ENCODE data around the gene PBLD.

Gene PBLD

DNA sequence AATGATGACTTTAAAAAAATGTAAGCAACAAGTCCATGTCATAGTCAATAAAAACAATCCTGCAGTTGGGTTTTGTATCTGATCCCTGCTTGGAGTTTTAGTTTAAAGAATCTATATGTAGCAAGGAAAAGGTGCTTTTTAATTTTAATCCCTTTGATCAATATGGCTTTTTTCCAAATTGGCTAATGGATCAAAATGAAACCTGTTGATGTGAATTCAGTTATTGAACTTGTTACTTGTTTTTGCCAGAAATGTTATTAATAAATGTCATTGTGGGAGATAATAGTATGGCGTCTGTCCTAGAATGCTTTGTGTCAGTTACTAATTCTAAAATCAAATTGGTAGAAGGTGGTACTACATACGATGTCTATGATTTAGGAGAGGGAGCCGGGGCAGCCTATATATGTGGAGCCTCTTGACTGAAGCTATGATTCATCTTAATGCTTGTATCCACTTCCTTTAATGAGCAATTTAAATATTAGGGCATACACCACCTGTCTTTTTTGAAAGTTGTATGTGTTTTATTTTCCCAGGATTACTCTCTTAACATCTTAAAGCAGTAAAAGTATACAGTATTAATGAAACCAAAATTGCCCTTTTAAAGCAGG, 10.3 kb upstream of the PBLD start:
- in situ Hi-C loops (cut with MboI; ENCODE audit: low pct_unique_long_range_greater_than_20kb, low sequenced_read_pairs, unreplicated experiment): no loop called here
- TF ChIP-seq, protein P1, sequence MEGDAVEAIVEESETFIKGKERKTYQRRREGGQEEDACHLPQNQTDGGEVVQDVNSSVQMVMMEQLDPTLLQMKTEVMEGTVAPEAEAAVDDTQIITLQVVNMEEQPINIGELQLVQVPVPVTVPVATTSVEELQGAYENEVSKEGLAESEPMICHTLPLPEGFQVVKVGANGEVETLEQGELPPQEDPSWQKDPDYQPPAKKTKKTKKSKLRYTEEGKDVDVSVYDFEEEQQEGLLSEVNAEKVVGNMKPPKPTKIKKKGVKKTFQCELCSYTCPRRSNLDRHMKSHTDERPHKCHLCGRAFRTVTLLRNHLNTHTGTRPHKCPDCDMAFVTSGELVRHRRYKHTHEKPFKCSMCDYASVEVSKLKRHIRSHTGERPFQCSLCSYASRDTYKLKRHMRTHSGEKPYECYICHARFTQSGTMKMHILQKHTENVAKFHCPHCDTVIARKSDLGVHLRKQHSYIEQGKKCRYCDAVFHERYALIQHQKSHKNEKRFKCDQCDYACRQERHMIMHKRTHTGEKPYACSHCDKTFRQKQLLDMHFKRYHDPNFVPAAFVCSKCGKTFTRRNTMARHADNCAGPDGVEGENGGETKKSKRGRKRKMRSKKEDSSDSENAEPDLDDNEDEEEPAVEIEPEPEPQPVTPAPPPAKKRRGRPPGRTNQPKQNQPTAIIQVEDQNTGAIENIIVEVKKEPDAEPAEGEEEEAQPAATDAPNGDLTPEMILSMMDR (IDR thresholded peaks at IDR 0.05; ENCODE audit: extremely low read depth, insufficient read depth, missing control alignments): no peak
- DNase-seq (ENCODE audit: low spot score): no peak

DNA sequence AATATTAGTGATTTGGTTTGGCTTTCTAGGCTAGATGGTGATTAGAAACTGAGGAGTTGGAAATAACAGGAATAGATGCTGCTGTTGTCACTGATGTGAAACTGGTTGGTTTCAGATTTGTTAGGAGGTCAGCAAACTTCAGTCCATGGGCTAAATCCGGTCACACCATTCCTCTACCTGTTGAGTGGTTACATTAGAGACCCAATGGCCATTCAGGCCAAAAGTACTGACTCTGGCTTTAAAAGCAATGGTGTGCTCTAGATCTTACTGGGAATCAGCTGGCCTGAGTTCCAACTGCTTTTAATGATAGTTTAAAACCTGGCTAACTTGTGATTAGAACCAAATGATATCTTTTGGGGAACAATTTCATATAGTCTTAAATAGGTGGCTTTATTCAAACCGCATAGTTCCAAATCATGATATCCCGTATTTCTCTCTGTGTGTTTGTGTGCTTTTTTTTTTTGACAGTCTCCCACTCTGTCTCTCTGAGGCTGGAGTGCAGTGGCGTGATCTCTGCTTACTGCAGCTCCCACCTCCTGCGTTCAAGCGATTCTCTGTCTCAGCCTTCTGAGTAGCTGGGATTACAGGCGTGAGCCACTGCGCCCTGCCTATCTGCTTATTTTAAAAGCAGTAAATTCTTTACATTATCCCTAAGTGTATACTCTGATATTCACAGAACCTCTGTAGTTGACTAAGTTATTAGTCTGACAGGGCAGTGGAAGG, 7.8 kb upstream of the PBLD start:
- DNase-seq (ENCODE audit: low spot score): no peak
- in situ Hi-C loops (cut with MboI; ENCODE audit: low pct_unique_long_range_greater_than_20kb, low sequenced_read_pairs, unreplicated experiment): no loop called here
- TF ChIP-seq, protein P1 (IDR thresholded peaks at IDR 0.05; ENCODE audit: extremely low read depth, insufficient read depth, missing control alignments): no peak

DNA sequence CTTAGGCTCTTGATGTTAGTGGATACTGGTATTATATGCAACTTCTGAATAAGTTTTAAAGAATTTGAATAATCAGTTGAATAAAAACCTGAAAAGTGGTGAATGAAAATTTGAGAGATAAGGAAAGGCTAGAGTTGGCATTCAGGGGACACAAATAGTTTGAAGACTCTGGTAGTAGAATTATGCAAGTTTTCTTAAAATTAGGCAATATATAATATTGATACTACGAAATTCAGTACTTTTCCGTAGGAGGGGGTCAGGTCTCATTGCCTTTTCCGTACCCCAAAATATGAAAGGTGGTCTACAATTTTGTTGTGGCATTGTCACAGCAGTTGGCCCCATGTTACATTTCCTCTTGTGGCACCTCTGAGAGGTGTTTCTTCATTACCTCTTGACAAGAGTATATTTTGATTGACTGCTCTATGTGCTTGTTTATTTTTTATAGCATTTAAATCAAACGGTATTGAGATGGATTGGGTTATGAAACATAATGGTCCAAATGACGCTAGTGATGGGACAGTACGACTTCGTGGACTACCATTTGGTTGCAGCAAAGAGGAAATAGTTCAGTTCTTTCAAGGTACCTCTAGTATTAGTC, 4.1 kb upstream of the PBLD start:
- in situ Hi-C loops (cut with MboI; ENCODE audit: low pct_unique_long_range_greater_than_20kb, low sequenced_read_pairs, unreplicated experiment): no loop called here
- DNase-seq (ENCODE audit: low spot score): no peak
- TF ChIP-seq, protein P1 (IDR thresholded peaks at IDR 0.05; ENCODE audit: extremely low read depth, insufficient read depth, missing control alignments): no peak

DNA sequence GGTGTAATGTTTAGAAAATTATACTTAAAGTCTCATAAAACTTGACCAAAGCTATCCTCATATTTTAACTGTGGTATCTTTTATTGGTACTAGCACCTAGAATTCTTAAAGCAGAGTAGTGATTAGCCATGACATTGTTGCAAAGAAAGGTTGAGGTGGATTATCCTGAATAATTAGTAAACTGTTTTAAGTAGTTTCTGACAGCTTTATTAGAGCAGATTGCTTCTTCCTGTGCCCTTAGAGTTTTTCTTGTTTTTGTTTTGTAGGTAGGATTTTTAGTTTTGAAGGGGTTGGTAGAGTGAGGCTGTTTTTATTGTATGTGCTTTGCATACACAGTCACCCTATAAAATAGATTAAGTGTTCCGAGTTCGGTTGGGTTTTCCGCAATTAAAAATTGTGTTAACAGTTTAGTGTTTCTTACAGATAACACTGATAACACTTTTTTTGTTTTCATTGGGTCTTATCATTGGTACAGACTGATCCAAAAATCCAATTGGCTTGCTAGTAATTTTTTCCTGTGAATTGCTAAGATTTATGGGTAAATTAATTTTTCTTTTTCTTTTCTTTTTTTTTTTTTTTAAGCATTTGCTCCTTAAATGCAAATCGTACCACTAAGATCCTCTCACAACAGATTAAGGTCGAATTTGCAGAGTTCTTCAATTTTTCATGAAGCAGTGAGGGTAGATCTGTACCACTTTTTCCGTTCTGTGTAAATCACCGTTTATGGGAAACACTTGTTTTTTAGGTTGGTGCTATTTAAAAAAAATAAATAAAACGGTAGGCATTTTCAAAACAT, 2.1 kb upstream of the PBLD start:
- TF ChIP-seq, protein P1 (IDR thresholded peaks at IDR 0.05; ENCODE audit: extremely low read depth, insufficient read depth, missing control alignments): no peak
- DNase-seq (ENCODE audit: low spot score): no peak
- in situ Hi-C loops (cut with MboI; ENCODE audit: low pct_unique_long_range_greater_than_20kb, low sequenced_read_pairs, unreplicated experiment): no loop called here

DNA sequence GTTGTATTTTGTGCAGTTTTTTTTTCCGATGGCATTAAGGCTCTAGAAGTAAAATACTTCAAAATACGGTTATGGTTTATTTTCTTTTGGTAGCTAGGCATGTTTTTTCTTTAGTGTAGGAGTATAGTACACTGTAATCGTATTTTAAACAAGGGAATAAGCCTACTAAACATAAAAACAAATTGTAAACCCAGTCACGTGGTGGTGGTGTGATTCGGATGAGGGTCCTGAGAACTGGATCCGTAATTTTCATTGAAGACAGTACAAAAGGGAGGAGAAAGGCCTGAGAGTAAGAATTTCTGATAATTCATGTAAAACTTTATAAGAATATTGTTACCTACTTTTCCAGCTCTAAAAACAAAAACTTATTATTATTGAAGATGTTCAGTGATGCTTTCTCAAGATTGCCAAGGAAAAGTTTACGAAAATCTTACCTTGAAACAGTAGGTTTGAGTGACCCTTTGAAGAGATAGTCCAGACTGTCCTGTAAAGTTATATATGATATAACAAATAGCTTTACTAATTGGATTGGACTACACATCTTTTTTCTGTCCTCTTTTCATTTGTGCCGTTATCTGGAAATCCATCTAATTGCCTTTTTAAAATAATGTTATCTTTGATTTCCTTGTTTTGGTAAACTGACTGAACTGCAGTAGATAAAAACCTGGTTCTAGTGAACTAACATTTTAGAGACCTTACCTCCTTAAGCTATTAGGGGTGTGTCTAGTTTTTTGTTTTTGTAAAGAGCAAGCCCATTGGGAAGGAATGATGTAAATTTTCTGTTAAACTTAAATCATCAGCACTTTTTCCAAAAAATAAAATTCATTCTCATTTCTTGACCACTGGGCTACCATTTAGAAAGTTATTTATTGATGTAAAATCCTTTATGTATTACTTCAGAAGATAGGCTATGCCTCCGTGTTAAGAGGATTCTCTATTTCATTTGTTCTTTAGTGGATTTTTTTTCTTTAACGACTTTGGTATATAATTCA, 1.0 kb upstream of the PBLD start:
- in situ Hi-C loops (cut with MboI; ENCODE audit: low pct_unique_long_range_greater_than_20kb, low sequenced_read_pairs, unreplicated experiment): no loop called here
- TF ChIP-seq, protein P1 (IDR thresholded peaks at IDR 0.05; ENCODE audit: extremely low read depth, insufficient read depth, missing control alignments): no peak
- no peak for DNase-seq (ENCODE audit: low spot score)

Measured in GM13977 (cell line).